IPS-18c (cell line): ENCODE measurements around the gene PFKP.
"Not testable (repeated sequence)": the region's sequence is repeated elsewhere in the genome, so short reads cannot be mapped to it uniquely, and the experiment has no call there.

Experiments used
- H3K4me3 ChIP-seq: 2 replicates; pipeline ENCODE4 v1.7.0; 2013; ENCODE audit warnings: low read depth, mild to moderate bottlenecking, low read length, moderate library complexity; ENCODE audit not compliant: insufficient read depth
- H3K9me3 ChIP-seq: one replicate; pipeline ENCODE4 v1.6.1; 2013; ENCODE audit warnings: mild to moderate bottlenecking, low read length, moderate library complexity; ENCODE audit not compliant: control insufficient read depth, insufficient read depth

Gene PFKP

DNA sequence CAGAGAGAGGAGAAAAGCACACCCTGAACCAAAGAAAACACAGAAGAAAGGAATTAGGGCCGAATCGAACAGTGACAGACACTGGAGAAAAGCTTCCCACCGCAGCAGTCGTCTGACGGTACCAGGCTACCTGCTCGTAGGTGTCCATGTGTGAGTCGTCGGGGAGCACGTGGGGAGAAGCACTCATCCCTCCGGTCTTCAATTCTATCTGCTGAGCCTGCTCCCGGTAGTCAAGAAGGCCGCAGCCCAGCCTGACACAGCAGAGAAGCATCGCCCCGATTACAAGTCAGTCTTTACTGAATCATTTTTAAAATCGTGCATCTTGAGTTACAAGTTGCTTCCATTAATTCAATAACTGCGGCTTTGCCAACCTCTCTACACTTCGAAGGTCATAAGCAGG is 80.7 kb downstream of the PFKP start:
- H3K4me3 ChIP-seq = no peak overlapping the region
- H3K9me3 ChIP-seq = no peaks in the 10 kb centered on the region

DNA sequence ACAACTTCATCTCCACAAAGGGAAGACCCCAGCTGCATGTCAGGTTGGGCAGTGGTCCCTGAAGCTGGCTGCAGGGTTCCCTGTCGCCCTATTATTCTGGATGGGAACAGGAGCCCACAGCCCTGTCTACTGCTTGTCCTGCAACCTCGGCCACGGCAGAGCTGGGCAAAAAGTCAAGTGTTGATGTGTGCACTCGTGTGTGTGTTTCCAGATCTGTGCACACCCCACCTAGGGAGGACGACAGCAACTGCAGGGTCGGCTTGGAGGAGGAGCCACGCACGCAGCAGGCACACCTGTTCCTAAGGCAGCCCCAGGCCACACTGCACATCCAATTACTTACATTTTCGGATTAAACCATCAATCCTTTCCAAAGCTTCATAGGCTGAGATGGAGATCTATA is 81.6 kb downstream of the PFKP start:
- H3K9me3 ChIP-seq = no peaks in the 10 kb centered on the region
- no peak overlapping the region for H3K4me3 ChIP-seq

GRCh38 chr10:3149918-3150317 is 82.6 kb downstream of the PFKP start:
- Histone ChIP-seq H3K4me3 (no peak overlapping the region), H3K9me3 (no peaks in the 10 kb centered on the region)

DNA sequence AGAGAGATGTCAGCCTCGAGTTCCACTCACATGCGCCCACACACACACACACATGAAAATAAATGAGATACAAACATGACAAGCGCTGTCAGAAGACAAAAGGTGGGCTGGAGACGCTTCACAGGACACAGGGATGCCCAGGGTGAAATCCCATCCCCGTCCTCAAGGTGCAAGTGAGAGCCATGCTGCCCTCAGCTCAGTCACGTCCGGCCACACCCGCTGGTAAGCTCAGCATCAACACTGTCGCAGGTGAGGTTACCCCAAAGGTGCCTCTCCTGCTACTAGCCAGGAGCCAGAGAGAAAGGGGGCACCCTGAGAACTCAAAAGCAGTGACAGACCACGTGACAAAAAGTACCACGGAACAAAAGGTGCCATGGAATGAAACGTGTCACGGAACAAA is 83.0 kb downstream of the PFKP start:
- Histone ChIP-seq H3K4me3 (no peak overlapping the region), H3K9me3 (no peaks in the 10 kb centered on the region)

DNA sequence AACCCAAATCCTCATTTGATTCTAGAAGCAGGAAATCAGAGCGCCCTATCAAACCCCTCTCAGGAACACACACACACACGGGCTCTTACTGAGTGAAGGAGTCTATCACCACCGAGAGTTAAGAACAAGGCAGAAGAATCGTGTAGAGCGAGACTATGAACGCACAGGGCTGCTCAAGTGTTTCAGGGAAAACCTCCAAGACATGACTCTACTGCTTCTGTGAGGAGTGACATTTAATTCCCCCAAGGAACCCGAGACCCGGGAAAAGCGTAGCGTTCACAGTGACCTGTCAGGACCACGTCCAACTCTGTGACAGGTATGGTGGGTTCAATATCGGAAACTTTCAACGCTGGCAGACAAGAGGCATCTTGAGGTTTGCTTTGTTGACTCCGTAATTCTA is 83.6 kb downstream of the PFKP start:
- Histone ChIP-seq H3K4me3 (no peak overlapping the region), H3K9me3 (no peaks in the 10 kb centered on the region)

DNA sequence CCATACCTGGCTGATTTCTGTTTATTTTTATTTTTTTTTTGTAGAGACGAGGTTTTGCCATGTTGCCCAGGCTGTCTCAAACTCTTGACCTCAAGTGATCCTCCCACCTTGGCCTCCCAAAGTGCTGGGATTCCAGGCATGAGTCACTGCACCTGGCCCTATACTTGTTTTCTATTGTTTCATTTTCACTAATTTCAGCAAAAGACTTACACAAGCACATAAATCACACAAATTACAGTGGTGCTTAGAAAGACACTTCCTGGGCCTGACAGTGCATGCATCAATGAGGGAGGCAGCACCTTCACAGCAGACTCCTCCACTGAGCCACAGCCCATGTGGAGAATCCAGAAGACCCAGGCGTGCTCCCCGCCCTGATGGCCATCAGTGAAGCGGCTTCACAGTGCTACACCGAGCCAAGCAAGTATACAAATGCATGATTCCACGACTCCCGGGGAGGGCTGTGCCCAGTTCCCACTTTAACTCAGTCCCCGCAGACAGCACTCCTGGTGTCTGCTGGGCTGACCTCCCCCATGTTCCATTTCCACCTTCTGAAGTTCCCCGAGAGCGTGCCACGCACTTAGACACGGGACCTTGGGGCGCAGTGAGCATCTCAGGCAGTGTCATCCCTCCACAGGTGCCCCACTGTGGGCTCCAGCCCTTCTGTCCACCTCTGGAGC is 84.7 kb downstream of the PFKP start:
- Histone ChIP-seq H3K9me3 (no peaks in the 10 kb centered on the region), H3K4me3 (no peak overlapping the region)

DNA sequence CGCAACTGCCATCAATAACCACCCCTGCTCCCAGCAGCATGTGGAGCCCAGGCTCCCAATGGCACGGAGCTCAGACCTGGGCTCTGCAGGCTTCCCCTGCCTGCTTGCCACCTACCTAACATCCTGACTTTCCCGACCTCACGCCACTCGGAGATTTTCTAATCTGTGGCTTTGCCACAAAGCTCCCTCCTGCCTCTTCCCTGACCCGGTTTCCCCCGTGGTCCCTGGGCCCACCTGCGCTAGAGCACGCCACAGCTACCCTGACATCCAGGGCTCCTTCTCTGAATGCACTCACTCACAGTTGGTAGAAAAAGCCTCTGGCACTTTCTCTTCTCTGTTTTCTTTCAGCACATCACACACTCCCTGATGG is 85.2 kb downstream of the PFKP start:
- Histone ChIP-seq H3K9me3 (no peaks in the 10 kb centered on the region), H3K4me3 (no peak overlapping the region)

GRCh38 chr10:3154666-3155065 is 87.3 kb downstream of the PFKP start:
- Histone ChIP-seq H3K9me3 (no peaks in the 10 kb centered on the region), H3K4me3 (no peak overlapping the region)

DNA sequence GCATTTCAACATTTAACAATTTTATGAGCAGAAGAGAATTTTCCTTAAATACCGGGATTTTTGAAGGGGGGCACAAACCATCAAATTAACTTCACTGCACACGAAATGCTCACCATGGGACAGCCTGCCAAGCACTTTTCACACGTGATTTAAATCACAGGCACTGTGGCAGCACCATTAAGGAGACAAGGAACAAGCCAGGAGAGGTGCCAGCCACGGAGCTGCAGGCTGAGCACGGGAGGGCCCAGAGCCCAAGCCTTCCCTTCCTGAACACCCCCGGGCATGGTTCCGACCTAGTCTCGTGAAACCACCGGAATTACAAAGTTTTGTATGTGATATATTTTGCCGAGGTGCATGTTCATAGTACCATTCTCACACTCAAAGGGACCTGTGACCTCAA is 91.8 kb downstream of the PFKP start:
- H3K9me3 ChIP-seq = no peaks in the 10 kb centered on the region
- H3K4me3 ChIP-seq = no peak overlapping the region

DNA sequence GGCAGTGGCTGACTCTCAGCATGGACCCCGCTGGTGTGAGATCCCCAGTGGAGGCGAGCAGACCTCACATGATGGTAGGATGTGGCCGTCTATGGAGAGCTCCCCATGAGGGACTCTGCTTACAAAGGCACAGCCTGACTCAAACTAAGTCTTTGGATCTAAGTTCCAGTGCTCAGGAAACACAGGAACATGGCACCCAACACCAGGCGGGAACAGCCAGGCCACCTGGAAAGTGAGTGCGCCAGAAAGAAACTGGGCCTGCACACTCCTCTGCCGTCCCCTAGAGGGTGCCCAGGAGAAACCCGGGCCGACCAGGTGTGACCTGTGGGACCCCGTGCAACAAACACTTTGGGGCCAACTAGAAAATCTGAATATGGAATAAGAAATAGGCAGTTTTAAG is 95.2 kb downstream of the PFKP start:
- H3K9me3 ChIP-seq = no peaks in the 10 kb centered on the region
- no peak overlapping the region for H3K4me3 ChIP-seq

- Histone ChIP-seq H3K9me3 (no peaks in the 10 kb centered on the region), H3K4me3 (no peak overlapping the region)
Measured at GRCh38 chr10:3163879-3164278, 96.5 kb downstream of the PFKP start.

GRCh38 chr10:3165196-3165595 is 97.8 kb downstream of the PFKP start:
- H3K4me3 ChIP-seq = no peak overlapping the region
- H3K9me3 ChIP-seq = no peaks in the 10 kb centered on the region

- Histone ChIP-seq H3K9me3 (no peaks in the 10 kb centered on the region), H3K4me3 (no peak overlapping the region)
Measured at GRCh38 chr10:3166496-3167290, 99.3 kb downstream of the PFKP start.

DNA sequence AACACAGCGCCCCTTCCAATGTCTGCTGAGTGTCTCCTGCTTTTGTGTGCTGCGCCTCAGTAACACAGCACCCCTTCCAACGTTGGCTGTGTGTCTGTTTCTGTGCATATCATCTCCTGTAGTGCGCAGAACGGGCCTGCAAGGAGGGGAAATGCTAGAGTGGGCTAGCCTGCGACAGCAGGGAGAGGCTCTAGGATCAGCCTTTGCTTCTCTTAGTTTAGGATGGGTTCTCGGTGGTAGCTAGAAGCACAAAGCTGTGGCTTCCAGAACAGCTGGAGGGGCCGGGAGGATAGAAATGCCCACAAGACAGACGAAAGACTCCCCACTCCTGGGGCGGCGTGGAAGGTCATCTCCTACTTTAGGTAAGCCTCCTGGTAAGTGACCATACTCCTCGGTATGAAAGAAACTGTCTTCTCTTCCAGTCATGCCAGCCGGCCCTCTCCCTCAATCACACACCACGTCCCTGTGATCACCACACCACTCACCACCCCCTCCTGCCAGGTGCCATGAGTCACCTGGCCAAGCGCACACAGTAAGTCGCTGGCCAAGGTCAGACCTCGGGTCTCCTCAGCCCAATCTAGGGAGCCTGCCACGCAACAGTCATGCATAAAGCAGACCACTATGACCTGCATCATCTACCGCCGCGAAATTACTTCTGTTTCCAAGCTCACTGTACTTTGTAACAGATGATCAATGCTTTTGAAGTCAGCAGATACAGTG is 100.4 kb downstream of the PFKP start:
- H3K9me3 ChIP-seq = no peaks in the 10 kb centered on the region
- H3K4me3 ChIP-seq = no peak overlapping the region

- Histone ChIP-seq H3K4me3 (no peak overlapping the region), H3K9me3 (no peaks in the 10 kb centered on the region)
Measured at GRCh38 chr10:3169271-3169670, 101.9 kb downstream of the PFKP start.

GRCh38 chr10:3169673-3170072 is 102.3 kb downstream of the PFKP start:
- H3K9me3 ChIP-seq = no peaks in the 10 kb centered on the region

GRCh38 chr10:3171488-3171887 is 104.1 kb downstream of the PFKP start:
- not testable (repeated sequence) for H3K9me3 ChIP-seq, H3K4me3 ChIP-seq

More at GRCh38 chr10:3169673-3170072, 102.3 kb downstream of the PFKP start:
- no peak overlapping the region for H3K4me3 ChIP-seq

DNA sequence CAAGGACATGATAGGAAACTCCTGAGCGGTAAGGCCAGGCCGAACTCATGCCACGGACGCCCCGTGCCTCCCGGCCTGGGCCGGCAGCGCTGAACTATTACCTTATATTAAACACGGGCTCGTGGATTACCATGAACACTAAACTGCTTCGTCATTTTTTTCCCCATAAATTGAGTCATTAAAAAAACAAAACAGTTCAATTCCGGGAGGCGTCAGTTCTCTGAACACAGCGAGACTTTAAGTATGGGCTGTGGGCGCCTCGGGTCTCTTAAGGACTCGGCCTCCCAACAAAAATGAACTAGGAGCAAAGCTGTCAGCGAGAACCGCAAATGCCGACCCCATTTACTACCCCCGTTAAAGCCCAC is 104.7 kb downstream of the PFKP start:
- Histone ChIP-seq H3K9me3 (no peaks in the 10 kb centered on the region), H3K4me3 (peak overlapping the region; percentile 82)
